Measurements from ENCODE around the gene DEPP1. TPM values are rescaled to one million over a fixed set of nuclear protein-coding genes. Genes with fewer than 3 reads are reported as not detected.

DEPP1 gene
- total and polyA plus RNA-seq, 2 experiments from 2014 or later, result 0.37 to 1.3 TPM

DNA sequence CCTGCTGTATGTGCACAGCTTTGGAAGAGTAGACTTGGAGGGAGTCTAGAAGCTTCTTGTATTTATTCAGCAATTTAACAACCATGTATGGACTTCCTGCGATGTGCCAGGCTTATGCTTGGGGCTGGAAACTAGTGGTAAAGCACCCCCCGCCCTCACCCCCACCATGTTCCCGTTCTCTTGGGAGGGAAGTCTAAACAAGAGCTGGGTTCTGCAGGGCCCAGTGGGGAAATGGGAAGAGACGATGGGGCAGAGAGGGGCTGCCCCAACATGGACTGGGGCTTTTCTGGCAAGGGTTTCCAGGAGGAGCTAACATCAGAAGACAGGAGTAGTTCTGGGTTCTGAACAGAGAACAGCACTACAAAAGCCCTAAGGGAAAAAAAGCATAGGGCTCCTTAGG is 11.0 kb downstream of the DEPP1 start:
- no peak for DNase-seq (ENCODE audit: low spot score)
- peaks cover 9% of the 10 kb centered on the region; the same call in 1 of the 2 replicates for H3K9me2 ChIP-seq (ENCODE audit: insufficient read depth)
- H3K36me3 Mint-ChIP-seq (ENCODE audit: low read depth), result peaks cover 21% of the 10 kb centered on the region
- TF ChIP-seq CREB1 (CRISPR knock-in tag; IDR thresholded peaks at IDR 0.05; ENCODE audit: low read depth), result no peak
- no peak for TF ChIP-seq STAT1 (IDR thresholded peaks at IDR 0.05; ENCODE audit: unreplicated experiment)
- TF ChIP-seq, protein P1, sequence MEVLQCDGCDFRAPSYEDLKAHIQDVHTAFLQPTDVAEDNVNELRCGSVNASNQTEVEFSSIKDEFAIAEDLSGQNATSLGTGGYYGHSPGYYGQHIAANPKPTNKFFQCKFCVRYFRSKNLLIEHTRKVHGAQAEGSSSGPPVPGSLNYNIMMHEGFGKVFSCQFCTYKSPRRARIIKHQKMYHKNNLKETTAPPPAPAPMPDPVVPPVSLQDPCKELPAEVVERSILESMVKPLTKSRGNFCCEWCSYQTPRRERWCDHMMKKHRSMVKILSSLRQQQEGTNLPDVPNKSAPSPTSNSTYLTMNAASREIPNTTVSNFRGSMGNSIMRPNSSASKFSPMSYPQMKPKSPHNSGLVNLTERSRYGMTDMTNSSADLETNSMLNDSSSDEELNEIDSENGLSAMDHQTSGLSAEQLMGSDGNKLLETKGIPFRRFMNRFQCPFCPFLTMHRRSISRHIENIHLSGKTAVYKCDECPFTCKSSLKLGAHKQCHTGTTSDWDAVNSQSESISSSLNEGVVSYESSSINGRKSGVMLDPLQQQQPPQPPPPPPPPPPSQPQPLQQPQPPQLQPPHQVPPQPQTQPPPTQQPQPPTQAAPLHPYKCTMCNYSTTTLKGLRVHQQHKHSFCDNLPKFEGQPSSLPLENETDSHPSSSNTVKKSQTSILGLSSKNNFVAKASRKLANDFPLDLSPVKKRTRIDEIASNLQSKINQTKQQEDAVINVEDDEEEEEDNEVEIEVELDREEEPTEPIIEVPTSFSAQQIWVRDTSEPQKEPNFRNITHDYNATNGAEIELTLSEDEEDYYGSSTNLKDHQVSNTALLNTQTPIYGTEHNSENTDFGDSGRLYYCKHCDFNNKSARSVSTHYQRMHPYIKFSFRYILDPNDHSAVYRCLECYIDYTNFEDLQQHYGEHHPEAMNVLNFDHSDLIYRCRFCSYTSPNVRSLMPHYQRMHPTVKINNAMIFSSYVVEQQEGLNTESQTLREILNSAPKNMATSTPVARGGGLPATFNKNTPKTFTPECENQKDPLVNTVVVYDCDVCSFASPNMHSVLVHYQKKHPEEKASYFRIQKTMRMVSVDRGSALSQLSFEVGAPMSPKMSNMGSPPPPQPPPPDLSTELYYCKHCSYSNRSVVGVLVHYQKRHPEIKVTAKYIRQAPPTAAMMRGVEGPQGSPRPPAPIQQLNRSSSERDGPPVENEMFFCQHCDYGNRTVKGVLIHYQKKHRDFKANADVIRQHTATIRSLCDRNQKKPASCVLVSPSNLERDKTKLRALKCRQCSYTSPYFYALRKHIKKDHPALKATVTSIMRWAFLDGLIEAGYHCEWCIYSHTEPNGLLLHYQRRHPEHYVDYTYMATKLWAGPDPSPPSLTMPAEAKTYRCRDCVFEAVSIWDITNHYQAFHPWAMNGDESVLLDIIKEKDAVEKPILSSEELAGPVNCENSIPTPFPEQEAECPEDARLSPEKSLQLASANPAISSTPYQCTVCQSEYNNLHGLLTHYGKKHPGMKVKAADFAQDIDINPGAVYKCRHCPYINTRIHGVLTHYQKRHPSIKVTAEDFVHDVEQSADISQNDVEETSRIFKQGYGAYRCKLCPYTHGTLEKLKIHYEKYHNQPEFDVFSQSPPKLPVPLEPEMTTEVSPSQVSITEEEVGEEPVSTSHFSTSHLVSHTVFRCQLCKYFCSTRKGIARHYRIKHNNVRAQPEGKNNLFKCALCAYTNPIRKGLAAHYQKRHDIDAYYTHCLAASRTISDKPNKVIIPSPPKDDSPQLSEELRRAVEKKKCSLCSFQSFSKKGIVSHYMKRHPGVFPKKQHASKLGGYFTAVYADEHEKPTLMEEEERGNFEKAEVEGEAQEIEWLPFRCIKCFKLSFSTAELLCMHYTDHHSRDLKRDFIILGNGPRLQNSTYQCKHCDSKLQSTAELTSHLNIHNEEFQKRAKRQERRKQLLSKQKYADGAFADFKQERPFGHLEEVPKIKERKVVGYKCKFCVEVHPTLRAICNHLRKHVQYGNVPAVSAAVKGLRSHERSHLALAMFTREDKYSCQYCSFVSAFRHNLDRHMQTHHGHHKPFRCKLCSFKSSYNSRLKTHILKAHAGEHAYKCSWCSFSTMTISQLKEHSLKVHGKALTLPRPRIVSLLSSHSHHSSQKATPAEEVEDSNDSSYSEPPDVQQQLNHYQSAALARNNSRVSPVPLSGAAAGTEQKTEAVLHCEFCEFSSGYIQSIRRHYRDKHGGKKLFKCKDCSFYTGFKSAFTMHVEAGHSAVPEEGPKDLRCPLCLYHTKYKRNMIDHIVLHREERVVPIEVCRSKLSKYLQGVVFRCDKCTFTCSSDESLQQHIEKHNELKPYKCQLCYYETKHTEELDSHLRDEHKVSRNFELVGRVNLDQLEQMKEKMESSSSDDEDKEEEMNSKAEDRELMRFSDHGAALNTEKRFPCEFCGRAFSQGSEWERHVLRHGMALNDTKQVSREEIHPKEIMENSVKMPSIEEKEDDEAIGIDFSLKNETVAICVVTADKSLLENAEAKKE (CRISPR knock-in tag; IDR thresholded peaks at IDR 0.05), result no peak
- TF ChIP-seq, protein P2, sequence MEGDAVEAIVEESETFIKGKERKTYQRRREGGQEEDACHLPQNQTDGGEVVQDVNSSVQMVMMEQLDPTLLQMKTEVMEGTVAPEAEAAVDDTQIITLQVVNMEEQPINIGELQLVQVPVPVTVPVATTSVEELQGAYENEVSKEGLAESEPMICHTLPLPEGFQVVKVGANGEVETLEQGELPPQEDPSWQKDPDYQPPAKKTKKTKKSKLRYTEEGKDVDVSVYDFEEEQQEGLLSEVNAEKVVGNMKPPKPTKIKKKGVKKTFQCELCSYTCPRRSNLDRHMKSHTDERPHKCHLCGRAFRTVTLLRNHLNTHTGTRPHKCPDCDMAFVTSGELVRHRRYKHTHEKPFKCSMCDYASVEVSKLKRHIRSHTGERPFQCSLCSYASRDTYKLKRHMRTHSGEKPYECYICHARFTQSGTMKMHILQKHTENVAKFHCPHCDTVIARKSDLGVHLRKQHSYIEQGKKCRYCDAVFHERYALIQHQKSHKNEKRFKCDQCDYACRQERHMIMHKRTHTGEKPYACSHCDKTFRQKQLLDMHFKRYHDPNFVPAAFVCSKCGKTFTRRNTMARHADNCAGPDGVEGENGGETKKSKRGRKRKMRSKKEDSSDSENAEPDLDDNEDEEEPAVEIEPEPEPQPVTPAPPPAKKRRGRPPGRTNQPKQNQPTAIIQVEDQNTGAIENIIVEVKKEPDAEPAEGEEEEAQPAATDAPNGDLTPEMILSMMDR (conservative IDR thresholded peaks at IDR 0.05; ENCODE audit: low read depth in 2 of 2), result no peak
- no peak for TF ChIP-seq NANOG (IDR thresholded peaks at IDR 0.05; ENCODE audit: borderline replicate concordance)
- TF ChIP-seq ZNF114 (CRISPR knock-in tag; IDR thresholded peaks at IDR 0.05), result no peak
- TF ChIP-seq, protein P3, sequence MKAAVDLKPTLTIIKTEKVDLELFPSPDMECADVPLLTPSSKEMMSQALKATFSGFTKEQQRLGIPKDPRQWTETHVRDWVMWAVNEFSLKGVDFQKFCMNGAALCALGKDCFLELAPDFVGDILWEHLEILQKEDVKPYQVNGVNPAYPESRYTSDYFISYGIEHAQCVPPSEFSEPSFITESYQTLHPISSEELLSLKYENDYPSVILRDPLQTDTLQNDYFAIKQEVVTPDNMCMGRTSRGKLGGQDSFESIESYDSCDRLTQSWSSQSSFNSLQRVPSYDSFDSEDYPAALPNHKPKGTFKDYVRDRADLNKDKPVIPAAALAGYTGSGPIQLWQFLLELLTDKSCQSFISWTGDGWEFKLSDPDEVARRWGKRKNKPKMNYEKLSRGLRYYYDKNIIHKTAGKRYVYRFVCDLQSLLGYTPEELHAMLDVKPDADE (IDR thresholded peaks at IDR 0.05), result no peak
- TF ChIP-seq ZNF331 (CRISPR knock-in tag; IDR thresholded peaks at IDR 0.05; ENCODE audit: low read depth), result no peak
- no peak for TF ChIP-seq EZH2phosphoT487 (IDR thresholded peaks at IDR 0.05; ENCODE audit: unreplicated experiment)
- TF ChIP-seq POLR2AphosphoS5 (IDR thresholded peaks at IDR 0.05; ENCODE audit: low read depth), result no peak
- TF ChIP-seq, protein P4, sequence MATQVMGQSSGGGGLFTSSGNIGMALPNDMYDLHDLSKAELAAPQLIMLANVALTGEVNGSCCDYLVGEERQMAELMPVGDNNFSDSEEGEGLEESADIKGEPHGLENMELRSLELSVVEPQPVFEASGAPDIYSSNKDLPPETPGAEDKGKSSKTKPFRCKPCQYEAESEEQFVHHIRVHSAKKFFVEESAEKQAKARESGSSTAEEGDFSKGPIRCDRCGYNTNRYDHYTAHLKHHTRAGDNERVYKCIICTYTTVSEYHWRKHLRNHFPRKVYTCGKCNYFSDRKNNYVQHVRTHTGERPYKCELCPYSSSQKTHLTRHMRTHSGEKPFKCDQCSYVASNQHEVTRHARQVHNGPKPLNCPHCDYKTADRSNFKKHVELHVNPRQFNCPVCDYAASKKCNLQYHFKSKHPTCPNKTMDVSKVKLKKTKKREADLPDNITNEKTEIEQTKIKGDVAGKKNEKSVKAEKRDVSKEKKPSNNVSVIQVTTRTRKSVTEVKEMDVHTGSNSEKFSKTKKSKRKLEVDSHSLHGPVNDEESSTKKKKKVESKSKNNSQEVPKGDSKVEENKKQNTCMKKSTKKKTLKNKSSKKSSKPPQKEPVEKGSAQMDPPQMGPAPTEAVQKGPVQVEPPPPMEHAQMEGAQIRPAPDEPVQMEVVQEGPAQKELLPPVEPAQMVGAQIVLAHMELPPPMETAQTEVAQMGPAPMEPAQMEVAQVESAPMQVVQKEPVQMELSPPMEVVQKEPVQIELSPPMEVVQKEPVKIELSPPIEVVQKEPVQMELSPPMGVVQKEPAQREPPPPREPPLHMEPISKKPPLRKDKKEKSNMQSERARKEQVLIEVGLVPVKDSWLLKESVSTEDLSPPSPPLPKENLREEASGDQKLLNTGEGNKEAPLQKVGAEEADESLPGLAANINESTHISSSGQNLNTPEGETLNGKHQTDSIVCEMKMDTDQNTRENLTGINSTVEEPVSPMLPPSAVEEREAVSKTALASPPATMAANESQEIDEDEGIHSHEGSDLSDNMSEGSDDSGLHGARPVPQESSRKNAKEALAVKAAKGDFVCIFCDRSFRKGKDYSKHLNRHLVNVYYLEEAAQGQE (IDR thresholded peaks at IDR 0.05; ENCODE audit: unreplicated experiment), result no peak
- no peak for TF ChIP-seq JUNB (IDR thresholded peaks at IDR 0.05; ENCODE audit: unreplicated experiment)
- no peak for TF ChIP-seq EZH2 (IDR thresholded peaks at IDR 0.05; ENCODE audit: low read depth, unreplicated experiment)
- H3K4me3 ChIP-seq, result no peak overlapping the region
- no peak overlapping the region for H2AFZ ChIP-seq
- H3F3A ChIP-seq (replicated peaks; ENCODE audit: low read depth), result peaks cover 6% of the 10 kb centered on the region; the same call in 1 of the 2 replicates
- peaks cover 22% of the 10 kb centered on the region for H3K27me3 Mint-ChIP-seq (ENCODE audit: insufficient read depth, low read depth, poor library complexity)
- no peaks in the 10 kb centered on the region; the same call in 2 of the 3 replicates for H3K9me3 Mint-ChIP-seq
- H3K4me1 ChIP-seq (ENCODE audit: insufficient read depth), result peaks cover 36% of the 10 kb centered on the region
- peaks cover 52% of the 10 kb centered on the region for H3K4me1 Mint-ChIP-seq
- no peaks in the 10 kb centered on the region for H3K36me3 ChIP-seq (ENCODE audit: insufficient read depth)
- no peaks in the 10 kb centered on the region for H3K27me3 ChIP-seq (ENCODE audit: insufficient read depth)
- ATAC-seq, result no peak
- no peak overlapping the region for H3K27ac Mint-ChIP-seq
- no peaks in the 10 kb centered on the region for H4K20me1 ChIP-seq (replicated peaks; ENCODE audit: insufficient read depth)
- H3K4me2 ChIP-seq, result 0 out of 2 replicates have a peak overlapping the region, but pooled peaks have one; percentile 23
- no peak overlapping the region for H3K4me3 Mint-ChIP-seq
- H3K27ac ChIP-seq (ENCODE audit: low read depth), result no peak overlapping the region
- H3K79me2 ChIP-seq (replicated peaks; ENCODE audit: insufficient read depth), result no peaks in the 10 kb centered on the region; the same call in 1 of the 2 replicates
